ENCODE results near the gene EDIL3.

DNA sequence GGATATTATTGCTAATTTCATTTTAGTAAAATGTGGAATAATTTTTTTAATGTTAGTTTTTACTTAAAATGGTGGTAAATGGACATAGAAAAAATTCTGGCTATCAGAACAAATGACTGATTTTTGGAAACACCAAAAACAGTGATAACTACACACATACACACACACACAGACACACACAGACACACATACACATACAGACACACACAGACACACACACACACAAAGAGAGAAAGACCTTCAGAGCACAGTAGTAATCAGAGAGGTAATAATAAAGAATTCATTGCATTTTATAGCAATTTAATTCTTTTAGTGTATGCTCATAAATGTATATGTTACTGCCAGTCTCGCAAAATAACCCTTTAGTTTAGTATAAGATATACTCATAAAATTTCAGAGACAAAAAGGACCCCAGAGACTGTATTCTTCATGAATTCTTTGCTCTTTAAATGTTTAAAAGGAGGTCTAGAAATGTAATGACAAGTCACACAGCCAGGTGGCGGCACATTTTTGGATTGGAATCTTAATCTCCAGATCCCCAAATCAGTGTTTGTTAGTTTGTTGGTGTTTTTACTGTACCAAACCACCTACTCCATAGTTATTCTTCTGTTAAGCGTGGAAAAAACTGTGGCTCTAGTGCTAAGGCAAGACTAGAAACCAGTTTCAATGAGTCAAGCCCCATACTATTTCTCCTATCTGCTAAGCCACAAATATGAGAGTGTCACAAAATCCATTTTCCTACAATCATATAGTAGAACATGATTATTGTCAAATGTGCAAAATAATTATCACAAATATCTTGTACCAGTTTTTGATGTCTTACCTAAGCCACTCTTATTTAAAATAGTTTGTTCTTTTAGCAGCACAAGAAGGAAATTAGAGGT lies 109.9 kb downstream of the EDIL3 start:
- no peak for TF ChIP-seq NR2C2 (CRISPR knock-in tag; IDR thresholded peaks at IDR 0.05)
- no peak for TF ChIP-seq NR2C2 (tag; IDR thresholded peaks at IDR 0.05)
- no peak for TF ChIP-seq ZNF707 (CRISPR knock-in tag; conservative IDR thresholded peaks at IDR 0.05)
- TF ChIP-seq, protein P1, sequence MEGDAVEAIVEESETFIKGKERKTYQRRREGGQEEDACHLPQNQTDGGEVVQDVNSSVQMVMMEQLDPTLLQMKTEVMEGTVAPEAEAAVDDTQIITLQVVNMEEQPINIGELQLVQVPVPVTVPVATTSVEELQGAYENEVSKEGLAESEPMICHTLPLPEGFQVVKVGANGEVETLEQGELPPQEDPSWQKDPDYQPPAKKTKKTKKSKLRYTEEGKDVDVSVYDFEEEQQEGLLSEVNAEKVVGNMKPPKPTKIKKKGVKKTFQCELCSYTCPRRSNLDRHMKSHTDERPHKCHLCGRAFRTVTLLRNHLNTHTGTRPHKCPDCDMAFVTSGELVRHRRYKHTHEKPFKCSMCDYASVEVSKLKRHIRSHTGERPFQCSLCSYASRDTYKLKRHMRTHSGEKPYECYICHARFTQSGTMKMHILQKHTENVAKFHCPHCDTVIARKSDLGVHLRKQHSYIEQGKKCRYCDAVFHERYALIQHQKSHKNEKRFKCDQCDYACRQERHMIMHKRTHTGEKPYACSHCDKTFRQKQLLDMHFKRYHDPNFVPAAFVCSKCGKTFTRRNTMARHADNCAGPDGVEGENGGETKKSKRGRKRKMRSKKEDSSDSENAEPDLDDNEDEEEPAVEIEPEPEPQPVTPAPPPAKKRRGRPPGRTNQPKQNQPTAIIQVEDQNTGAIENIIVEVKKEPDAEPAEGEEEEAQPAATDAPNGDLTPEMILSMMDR (IDR thresholded peaks at IDR 0.05 in 2 of 3, conservative IDR thresholded peaks at IDR 0.05 in 1 of 3; ENCODE audit: insufficient read depth in 2 of 3, low read depth in 1 of 3, low read length in 3 of 3): peak in 1 of 3 experiments; percentile 18; a peak in 1 of 6 replicates
- no peak for TF ChIP-seq POLR2A (conservative IDR thresholded peaks at IDR 0.05)
- no peak for TF ChIP-seq KLF10 (CRISPR knock-in tag; IDR thresholded peaks at IDR 0.05)
- no peak for TF ChIP-seq FOXA3 (CRISPR knock-in tag; conservative IDR thresholded peaks at IDR 0.05 in 1 of 2, IDR thresholded peaks at IDR 0.05 in 1 of 2)
- TF ChIP-seq HMGN3 (IDR thresholded peaks at IDR 0.05; ENCODE audit: borderline replicate concordance, extremely low read depth, insufficient read length, low read depth, low read length): no peak
- no peak for TF ChIP-seq NUFIP1 (IDR thresholded peaks at IDR 0.05; ENCODE audit: partially characterized antibody)
- TF ChIP-seq ZNF263 (CRISPR knock-in tag; IDR thresholded peaks at IDR 0.05; ENCODE audit: borderline replicate concordance): no peak
- TF ChIP-seq BRCA1 (IDR thresholded peaks at IDR 0.05): no peak
- no peak for TF ChIP-seq BRCA1 (CRISPR knock-in tag; IDR thresholded peaks at IDR 0.05)
- no peak for TF ChIP-seq BDP1 (IDR thresholded peaks at IDR 0.05; ENCODE audit: insufficient read depth, insufficient read length)
- no peak for TF ChIP-seq CAMTA2 (CRISPR knock-in tag; conservative IDR thresholded peaks at IDR 0.05)
- TF ChIP-seq SRF (CRISPR knock-in tag; IDR thresholded peaks at IDR 0.05): no peak
- no peak for TF ChIP-seq ELF1 (tag; IDR thresholded peaks at IDR 0.05)

All from K562 (cell line).